GM18870 (cell line): ENCODE measurements around the gene PANK3.
"Not testable (repeated sequence)": the region's sequence is repeated elsewhere in the genome, so short reads cannot be mapped to it uniquely, and the experiment has no call there.

ENCODE experiments used
- ATAC-seq: cut with Tn5 transposase; IDR thresholded peaks from one replicate; pipeline ENCODE4 v1.9.1; 2021; ENCODE audit warnings: moderate library complexity; ENCODE audit not compliant: unreplicated experiment

Gene PANK3

DNA sequence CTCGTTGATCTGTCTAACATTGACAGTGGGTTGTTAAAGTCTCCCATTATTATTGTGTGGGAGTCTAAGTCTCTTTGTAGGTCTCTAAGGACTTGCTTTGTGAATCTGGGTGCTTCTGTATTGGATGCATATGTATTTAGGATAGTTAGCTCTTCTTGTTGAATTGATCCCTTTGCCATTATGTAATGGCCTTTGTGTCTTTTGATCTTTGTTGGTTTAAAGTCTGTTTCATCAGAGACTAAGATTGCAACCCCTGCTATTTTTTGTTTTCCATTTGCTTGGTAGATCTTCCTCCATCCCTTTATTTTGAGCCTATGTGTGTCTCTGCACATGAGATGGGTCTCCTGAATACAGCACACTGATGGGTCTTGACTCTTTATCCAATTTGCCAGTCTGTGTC is 17.0 kb upstream of the PANK3 start:
- ATAC-seq: not testable (repeated sequence)

DNA sequence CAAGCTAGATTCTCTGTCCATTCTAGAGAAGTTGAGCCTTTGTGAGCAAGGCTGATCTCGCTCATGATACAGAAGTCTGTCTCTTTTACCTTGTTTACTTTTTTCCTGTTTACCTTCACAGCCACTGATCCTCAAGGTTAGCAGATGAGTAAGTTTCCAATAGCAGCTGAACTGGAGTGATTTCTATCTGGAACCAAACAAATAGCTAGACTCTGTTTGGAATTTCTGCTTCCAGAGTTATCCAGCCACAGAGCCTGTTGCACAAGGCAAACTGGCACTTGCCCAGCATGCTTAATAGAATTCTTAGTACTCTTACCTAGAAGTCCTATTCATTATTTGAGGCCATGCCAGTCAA is 12.8 kb upstream of the PANK3 start:
- no peak for ATAC-seq

DNA sequence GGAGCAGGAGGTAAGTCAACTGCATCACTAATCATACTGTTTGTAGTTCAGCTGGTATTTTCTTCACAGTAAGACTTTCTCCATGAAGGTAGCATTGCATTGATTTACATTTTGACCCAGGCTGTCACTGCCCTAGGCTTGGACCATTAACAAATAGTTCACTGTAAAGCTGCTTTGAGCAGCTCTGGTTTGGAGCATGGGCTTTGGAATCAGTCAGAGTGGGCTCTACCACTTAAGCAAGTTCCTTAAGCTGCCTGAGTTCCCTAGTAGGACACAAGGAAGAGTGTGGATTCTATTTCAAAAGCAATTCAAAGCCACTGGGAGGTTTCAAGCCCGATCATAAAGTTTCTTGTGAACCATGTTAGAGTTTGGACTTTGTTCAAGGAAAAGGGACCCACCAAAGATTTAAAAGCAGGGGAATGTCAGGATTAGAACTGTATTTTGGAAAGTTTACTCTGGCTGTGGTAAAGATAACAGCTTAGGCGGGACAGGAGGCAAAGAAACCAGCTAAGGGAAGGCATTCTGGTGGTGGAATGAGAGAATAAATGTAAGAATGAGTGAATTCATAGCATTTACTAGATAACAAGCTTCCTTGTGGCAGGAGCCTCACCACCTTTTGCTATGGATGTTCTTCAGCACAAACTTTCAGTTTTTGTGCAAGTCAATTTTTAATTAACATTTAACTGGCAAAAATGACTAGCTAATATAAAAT is 12.3 kb upstream of the PANK3 start:
- no peak for ATAC-seq

DNA sequence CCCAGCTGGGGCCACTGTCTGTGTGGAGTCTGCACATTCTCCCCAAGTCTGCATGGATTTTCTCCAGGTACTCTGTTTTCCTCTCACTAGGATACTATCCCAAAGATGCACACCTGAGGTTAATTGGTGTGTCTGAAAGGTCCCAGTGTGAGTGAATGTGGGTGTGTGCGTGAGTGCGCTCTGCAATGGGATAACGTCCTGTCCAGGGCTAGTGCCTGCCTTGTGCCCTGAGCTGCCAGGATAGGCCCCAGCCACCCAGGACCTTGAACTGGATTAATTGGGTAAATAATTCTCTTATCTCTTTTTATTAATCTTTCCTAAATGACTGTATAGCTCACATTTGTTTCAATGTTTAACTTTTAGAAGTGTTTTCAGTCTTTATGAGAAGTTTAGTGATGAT is 11.5 kb upstream of the PANK3 start:
- no peak for ATAC-seq

DNA sequence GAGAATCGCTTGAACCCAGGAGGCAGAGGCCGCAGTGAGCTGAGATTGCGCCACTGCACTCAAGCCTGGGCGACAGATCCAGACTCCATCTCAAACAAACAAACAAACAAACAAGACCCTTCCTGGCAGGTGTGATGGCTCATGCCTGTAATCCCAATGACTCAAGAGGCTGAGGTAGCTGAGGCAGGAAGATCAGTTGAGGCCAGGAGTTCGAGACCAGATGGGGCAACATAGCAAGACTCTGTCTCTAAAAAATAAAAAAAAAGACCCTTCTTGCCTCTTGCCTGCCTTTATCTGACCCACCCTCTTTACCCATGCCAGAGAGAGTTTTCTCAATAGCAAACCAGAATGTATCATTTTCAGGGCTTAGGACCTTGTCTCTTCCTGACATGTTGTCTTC is 8.8 kb upstream of the PANK3 start:
- ATAC-seq: no peak

DNA sequence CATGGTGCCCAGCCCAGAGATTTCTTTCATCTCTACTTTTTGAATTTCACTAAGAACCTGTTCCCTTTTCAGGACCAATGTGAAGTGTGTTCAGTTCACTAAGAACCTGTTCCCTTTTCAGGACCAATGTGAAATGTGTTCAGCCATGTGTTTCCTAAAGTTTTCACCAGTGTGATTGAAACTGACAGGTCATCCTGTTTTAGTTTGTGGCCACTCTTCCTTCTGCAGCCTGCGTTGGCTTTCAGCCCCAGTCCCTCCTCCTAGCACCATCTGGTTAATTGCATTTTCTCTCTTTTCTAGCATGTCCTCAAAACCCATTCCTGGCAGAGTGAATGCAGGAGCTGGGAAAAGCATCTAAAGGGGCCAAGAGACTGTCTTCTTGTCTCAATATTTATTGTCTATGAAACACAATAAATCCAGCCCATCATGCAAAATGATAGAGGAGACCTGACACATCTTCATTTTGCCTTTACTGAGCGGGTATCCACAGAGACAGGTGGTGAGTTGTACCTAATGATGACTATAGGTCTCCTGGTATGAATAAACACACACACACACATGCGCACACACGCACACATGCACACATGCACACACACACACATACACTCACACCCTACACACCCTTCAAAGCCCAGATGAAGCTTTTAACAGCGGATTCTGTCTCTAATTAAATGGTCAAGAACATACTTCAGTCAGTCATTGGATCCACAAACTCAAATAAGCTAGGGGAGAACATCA is 6.1 kb upstream of the PANK3 start:
- ATAC-seq: no peak

DNA sequence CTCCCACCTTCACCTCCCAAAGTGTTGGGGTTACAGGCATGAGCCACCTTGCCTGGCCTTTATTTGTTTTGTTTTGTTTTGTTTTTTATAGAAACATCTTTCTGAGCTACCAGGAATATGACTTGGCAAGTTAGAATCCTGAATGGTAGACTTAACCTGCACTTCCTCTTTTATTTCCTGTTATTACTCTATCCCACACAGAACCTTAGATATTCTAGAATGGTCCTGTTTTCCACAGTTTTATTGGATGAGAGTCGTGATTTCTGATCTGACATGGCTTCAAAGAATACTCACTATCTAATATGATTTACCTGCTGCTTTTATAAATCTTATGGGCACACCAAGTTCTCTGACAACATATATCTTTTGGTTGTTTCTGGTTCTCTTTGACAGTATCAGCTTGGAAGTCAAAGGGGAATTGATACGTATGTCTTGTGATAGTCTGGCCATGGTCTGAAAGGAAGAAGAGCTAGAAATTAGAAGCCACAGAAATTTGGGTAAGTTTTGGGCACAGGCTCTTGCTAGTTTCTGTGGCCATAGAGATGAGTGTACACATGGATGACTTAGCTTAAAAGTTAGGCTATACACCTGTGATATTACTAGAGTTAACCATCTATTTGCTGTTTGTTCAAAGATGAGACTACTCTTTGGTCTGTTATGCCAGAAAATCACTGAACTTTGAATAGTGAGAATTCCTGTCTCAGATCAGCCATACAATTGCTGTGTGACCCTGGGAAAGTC is 4.7 kb upstream of the PANK3 start:
- peak; percentile 47 for ATAC-seq

DNA sequence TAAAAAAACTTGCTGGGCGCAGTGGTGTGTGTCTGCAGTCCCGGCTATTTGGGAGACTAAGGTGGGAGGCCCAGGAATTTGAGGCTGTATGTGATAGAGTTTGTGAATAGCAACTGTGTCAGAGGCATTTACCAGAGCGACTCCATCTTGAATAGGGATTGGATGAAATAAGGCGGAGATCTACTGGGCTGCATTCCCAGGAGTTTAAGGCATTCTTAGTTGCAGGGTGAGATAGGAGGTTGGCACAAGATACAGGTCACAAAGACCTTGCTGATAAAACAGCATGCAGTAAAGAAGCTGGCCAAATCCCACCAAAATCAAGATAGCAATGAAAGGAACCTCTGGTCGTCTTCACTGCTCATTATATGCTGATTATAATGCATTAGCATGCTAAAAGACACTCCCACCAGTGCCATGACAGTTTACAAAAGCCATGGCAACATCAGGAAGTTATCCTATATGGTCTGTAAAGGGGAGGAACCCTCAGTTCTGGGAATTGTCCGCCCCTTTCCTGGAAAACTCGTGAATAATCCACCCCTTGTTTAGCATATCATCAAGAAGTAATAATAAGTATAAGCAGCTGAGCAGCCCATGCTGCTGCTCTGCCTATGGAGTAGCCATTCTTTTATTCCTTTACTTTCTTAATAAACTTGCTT is 1.8 kb upstream of the PANK3 start:
- not testable (repeated sequence) for ATAC-seq

DNA sequence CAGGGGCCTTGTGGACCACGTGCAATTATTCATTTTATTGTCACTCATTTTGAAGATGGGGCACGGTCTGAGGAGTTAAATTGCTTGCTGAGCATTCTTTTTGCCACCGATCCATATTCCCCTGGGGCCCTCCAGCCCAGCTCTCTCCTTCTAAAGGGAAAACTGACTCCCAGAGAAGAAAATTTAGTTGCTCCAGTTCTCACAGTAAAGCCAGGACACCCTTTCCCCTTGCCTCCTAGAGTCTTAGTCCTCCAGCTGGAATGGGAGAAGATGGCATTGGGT is 1.0 kb upstream of the PANK3 start:
- ATAC-seq: no peak

DNA sequence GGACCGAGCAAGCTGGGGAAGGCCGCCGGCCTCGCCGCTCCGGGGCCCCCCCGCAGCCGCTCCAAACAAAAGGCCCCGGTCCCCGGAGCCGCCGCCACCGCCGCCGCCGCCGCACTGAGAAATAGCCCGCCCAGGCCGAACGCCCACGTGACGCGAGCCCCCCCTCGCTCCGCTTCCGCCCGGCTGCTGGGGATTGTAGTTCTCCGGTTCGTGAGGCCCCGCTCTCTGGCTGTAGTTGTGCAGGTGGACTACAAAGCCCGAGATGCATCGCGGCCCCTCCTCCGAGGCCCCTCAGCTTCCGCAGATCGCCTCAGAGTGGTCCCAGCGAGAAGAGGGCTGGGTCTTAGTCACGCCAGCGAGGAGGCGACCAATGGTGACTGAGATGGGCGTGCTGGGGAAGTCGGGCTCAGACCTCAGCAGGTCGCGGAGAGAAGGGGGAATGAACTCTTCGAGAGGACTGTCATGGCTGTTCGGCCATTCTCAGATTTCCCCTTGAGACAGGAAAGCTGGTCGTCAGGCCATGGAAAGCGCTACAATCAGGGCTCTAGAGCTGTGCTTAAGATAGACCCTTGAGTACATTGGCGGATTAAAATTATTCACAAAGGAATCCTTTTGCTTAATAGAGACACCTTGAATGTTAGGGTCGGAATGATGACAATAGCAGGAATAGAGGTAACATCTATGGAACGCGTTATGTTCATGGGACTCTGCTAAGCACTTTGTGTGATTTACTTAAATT is 489 bp upstream of the PANK3 start:
- ATAC-seq: peak; percentile 90

DNA sequence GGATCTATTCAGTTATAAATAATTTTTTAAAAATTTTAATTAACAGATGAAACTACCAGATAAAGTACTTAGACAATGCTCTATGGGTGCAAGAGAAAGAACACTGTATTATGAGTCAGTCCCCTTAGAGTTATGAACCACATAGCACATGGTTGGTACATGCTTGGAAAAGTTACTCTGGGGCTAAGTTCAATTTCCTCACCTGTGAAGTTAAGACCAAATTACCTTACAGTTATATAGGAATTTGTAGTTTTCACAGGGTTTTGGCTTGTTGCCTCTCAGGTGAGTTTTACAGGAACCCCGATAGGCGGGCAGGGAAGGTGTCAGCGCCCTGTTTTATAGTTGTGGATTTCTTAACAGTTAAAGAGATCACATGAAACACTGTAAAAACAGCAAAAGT is 1.2 kb downstream of the PANK3 start:
- ATAC-seq: no peak

DNA sequence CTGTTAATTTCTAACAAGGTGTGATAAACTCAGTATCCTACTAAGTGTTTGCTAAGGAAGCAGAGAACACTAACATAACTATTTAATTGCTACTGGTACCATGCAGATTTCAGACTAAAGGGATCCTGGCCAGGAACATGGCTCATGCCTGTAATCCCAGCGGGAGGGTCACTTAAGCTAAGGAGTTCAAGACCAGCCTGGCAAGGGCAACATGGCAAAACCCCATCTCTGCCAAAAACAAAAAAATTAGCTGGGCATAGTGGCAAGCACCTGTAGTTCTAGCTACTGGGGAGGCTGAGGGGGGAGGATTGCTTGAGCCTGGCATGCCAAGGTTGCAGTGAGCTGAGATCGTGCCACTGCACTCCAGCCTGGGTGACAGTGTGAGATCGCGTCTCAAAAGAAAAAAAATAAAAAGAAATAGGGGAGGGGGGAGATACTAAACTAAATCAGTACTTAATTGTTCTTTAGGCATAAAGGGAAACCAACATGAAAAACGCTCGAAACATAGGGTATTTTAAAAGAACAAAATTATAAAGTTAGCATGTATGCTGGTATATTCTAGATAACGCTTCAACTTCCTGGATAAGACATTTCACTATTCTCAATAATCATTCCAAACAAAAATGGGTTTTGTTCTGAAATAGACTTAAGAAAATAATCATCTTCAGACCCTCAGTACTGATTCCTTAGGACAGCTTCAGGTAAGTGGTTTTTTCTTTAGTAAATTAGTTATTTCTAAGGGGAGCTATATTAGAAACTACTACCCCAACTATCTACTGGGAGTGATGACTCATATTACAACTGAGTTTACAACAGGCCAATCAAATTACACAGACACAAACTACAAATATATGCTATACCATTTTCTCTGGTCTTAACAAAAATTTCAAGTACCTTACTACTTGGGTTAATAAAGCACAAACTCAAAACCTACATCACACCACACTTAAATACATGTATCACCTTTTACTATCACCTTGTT is 3.5 kb downstream of the PANK3 start:
- no peak for ATAC-seq

DNA sequence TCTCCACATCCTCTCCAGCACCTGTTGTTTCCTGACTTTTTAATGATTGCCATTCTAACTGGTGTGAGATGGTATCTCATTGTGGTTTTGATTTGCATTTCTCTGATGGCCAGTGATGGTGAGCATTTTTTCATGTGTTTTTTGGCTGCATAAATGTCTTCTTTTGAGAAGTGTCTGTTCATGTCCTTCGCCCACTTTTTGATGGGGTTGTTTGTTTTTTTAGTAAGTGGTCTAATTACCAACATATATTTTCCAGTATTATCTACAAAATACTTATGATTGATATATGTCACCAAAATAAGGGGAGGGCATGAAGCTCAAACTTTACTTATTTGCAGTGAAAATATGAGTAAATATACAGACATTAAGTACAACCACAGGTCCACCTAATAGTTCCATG is 5.0 kb downstream of the PANK3 start:
- ATAC-seq: not testable (repeated sequence)

DNA sequence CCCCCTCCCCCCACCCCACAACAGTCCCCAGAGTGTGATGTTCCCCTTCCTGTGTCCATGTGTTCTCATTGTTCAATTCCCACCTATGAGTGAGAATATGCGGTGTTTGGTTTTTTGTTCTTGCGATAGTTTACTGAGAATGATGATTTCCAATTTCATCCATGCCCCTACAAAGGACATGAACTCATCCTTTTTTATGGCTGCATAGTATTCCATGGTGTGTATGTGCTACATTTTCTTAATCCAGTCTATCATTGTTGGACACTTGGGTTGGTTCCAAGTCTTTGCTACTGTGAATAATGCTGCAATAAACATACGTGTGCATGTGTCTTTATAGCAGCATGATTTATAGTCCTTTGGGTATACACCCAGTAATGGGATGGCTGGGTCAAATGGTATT is 5.5 kb downstream of the PANK3 start:
- ATAC-seq: not testable (repeated sequence)

DNA sequence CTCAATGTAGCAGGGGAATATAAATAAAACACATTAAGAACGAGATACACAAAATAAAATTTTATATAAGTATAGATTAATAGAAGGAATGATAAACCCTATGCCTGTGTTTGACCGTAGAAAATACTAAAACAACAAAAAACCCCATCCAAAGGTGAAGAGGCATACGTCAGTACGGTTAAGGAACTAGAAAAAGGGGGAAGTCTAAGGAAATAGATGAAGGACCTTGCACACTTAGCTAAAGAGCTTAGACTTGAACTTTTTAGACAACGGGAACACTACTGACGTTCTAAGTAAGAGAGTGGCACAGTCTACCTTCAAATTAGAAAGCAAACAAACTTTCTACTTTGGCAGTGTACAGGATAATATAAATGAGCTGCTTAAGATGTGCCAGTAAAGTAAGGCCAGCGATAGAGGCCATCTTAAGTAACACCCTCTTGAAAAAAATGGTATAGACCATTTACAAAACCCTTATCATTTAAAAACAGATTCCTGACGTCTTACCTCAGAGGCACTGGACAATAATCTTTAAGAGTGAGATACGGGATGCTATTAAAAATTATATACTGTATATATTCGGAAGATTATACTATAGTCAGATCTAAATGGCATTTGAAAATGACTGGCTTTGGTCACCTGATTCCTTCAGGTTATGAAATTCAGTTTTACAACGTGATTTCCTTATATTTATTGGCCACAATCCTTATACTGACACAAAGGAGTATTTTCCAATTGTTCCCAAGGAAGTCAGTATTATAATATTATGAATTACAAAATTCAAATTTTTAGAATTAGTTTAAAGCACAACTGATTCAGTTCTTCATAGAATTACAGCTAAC is 8.5 kb downstream of the PANK3 start:
- no peak for ATAC-seq

DNA sequence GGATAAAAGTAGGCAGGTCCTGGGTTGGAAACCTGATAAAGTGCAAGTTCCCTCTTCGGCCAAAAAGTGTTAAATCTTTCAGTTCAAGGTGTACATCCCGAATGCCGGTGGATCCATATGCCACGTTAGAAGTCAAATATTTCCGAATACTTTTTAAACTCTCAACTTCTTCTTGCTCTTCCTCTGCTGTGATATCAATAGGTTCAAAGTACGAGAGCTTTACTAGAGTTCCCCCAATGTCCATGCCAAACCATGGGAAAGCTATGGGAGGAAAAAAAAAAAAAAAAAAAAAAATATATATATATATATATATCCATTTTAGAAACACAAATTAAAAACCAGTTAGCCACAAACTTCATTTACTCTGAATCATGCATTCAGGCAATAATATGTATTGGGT is 10.4 kb downstream of the PANK3 start:
- ATAC-seq: no peak

DNA sequence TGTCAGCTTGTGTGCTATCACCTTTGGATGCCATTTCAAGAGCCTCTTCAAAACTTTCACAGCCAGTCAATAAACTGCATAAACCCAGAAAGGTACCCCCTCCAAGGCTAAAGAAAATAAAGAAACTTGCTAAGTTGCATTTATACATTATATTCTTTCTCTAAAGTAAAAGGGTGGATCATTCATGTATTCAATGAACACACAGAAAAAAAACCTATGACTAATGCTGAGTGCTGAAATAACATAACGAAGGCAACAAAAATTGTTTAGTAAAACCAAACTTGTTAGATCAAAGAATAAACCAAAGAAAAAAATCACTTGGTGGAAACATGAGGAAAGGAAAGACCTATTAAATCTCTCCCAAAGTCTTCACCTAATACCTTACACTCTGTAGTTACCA is 15.2 kb downstream of the PANK3 start:
- no peak for ATAC-seq

DNA sequence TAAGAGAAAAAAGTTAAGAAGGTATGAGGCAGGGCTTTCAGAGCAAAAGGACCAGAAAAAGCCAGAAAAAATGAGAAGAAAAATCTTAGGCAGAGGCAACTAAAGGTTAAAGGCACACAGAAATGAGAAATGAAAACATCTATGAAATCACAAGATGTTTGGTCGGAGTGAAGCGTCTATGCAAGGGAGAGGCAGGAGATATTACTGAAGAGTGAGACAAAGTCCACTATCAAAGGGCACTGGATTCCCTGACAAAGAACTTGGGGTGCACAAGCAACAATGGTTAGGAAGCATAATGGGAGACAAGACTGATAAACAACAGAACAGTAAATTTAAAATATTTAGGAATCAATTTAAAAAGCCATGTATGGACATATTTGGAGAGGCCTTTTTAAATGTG is 16.9 kb downstream of the PANK3 start:
- ATAC-seq: no peak

DNA sequence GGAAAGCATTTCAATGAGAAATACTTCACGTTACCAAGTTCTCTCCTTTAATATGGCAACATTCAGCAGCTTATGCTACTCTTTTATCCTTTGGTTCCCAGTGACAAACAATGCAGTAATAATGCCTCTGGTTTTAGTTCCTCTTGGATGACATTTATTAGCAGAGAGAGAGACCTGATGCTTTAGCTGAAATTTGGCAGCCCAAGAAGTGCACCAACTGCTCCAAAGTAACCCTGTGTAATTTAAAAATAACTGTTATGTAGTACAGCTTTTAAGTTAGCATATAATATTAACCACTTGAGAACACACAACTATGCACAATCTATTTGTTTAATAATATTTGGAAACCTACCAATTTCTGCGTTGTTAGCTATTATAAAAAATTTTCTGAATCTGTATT is 21.8 kb downstream of the PANK3 start:
- no peak for ATAC-seq
